HepG2 (cell line): ENCODE measurements around the gene GFRA1. TPM values are rescaled to one million over a fixed set of nuclear protein-coding genes. Genes with fewer than 3 reads are reported as not detected.

Experiments
- ATAC-seq: fragments of 200-7000 bp; cut with Tn5 transposase; 3 replicates; pipeline ENCODE4 v1.9.1; 2020; ENCODE audit warnings: mild to moderate bottlenecking, moderate library complexity
- BruUV-seq: library from RNA; stranded (reverse); fragments of 400-500 nt; replicated peaks from 2 replicates; lab custom pipeline; 2021; lab: Mats Ljungman, UMichigan
- CTCF ChIA-PET: fragments of 300-600 bp; formaldehyde crosslinking; extraction: SDS; loops from one replicate; lab custom pipeline; 2021; ENCODE audit warnings: low total read pairs, inconsistent platforms, low intra/inter-chr PET ratio; lab: Yijun Ruan, JAX
- POLR2A ChIA-PET: fragments of 350-600 bp; sonication (Branson Sonifier 250); formaldehyde crosslinking; loops from one replicate; lab custom pipeline; 2020; ENCODE audit warnings: antibody characterized with exemption, inconsistent platforms; lab: Yijun Ruan, JAX
- DNase-seq: peaks from one replicate; pipeline ENCODE4 v3.0.0-alpha.2; 2015; ENCODE audit warnings: low spot score
- FAIRE-seq: peaks from 3 replicates; lab custom pipeline; 2011; peaks lifted over from hg19 to GRCh38; lab: Jason Lieb, UNC
- H2AFZ ChIP-seq: one replicate; pipeline ENCODE4 v1.6.1; 2011; ENCODE audit warnings: low read length, inconsistent platforms
- H3K27ac ChIP-seq: fragments of 300-600 bp; 3 replicates; pipeline ENCODE4 v1.8.0; 2011; ENCODE audit warnings: mixed run types, mild to moderate bottlenecking, mixed read lengths, low read length, inconsistent platforms; ENCODE audit not compliant: insufficient read depth; ENCODE audit errors: extremely low read length
- H3K27me3 ChIP-seq, 2 experiments: fragments of 200-600 bp in 1 of 2; 2 replicates in 1 of 2; 3 replicates in 1 of 2; pipeline versions ENCODE4 v1.6.0 to v1.8.0; 2011; ENCODE audit warnings: low read length in 2 of 2, mild to moderate bottlenecking in 2 of 2, moderate library complexity in 2 of 2, inconsistent platforms in 1 of 2; ENCODE audit not compliant: insufficient read depth in 2 of 2, control insufficient read depth in 1 of 2
- H3K36me3 ChIP-seq, 2 experiments: fragments of 200-600 bp in 1 of 2; replicated peaks in 1 of 2; 2 replicates in 1 of 2; 3 replicates in 1 of 2; pipeline versions ENCODE4 v1.5.1 to v1.8.0; 2011; ENCODE audit warnings: low read length in 2 of 2, inconsistent platforms in 1 of 2; ENCODE audit not compliant: insufficient read depth in 2 of 2, control insufficient read depth in 1 of 2
- H3K4me1 ChIP-seq: 2 replicates; pipeline ENCODE4 v1.5.1; 2012; ENCODE audit warnings: low read length, inconsistent platforms; ENCODE audit not compliant: insufficient read depth
- H3K4me2 ChIP-seq: 2 replicates; pipeline ENCODE4 v1.6.0; 2011; ENCODE audit warnings: low read depth, low read length, inconsistent platforms
- H3K4me3 ChIP-seq, 3 experiments: fragments of 200-600 bp in 1 of 3; sonication (generic), shearing (Covaris generic) in 1 of 3; replicated peaks in 1 of 3; 2 replicates each; pipeline ENCODE4 v1.5.1; 2011 to 2016; ENCODE audit warnings: low read length in 3 of 3, inconsistent platforms in 2 of 3, low read depth in 2 of 3, mild to moderate bottlenecking in 2 of 3, control low read depth in 1 of 3, mixed read lengths in 1 of 3; ENCODE audit not compliant: insufficient read depth in 1 of 3
- H3K79me2 ChIP-seq: one replicate; pipeline ENCODE4 v1.6.1; 2011; ENCODE audit warnings: low read length, inconsistent platforms; ENCODE audit not compliant: insufficient read depth
- H3K9ac ChIP-seq: 2 replicates; pipeline ENCODE4 v1.6.0; 2011; ENCODE audit warnings: mild to moderate bottlenecking, low read depth, low read length, inconsistent platforms; ENCODE audit not compliant: insufficient read depth
- H3K9me3 ChIP-seq: 2 replicates; pipeline ENCODE4 v1.5.1; 2012; ENCODE audit warnings: mild to moderate bottlenecking, low read length
- H4K20me1 ChIP-seq: 2 replicates; pipeline ENCODE4 v1.6.0; 2011; ENCODE audit warnings: inconsistent platforms, mild to moderate bottlenecking, low read length, moderate library complexity; ENCODE audit not compliant: insufficient read depth
- BCL6 ChIP-seq: IDR thresholded peaks from 2 replicates; pipeline ENCODE4 v1.6.1; 2016; ENCODE audit warnings: missing genetic modification reagents, missing compliant biosample characterization
- FOXJ3 ChIP-seq: sonication (generic); formaldehyde crosslinking; IDR thresholded peaks from 2 replicates; pipeline ENCODE4 v1.4.0; 2020; ENCODE audit warnings: missing genetic modification reagents, mild to moderate bottlenecking, borderline replicate concordance
- HES4 ChIP-seq: sonication (generic); formaldehyde crosslinking; IDR thresholded peaks from 2 replicates; pipeline ENCODE4 v1.9.0; 2021; ENCODE audit warnings: mild to moderate bottlenecking, missing genetic modification reagents, borderline replicate concordance
- HNF4G ChIP-seq, 2 experiments: sonication (generic) in 1 of 2; formaldehyde crosslinking in 1 of 2; IDR thresholded peaks; 2 replicates each; pipeline versions ENCODE4 v1.4.0 to v1.6.1; 2011 to 2020; ENCODE audit warnings: borderline replicate concordance in 2 of 2, low read depth in 2 of 2, mild to moderate bottlenecking in 2 of 2, low read length in 1 of 2, missing genetic modification reagents in 1 of 2, moderate library complexity in 1 of 2
- KDM3A ChIP-seq: IDR thresholded peaks from 2 replicates; pipeline ENCODE4 v1.6.1; 2018; ENCODE audit warnings: low read depth, missing compliant biosample characterization
- POLR2AphosphoS5 ChIP-seq: IDR thresholded peaks from 2 replicates; pipeline ENCODE4 v1.6.1; 2012; ENCODE audit warnings: low read depth, low read length
- SMARCE1 ChIP-seq: fragments of 450-650 bp; IDR thresholded peaks from 2 replicates; pipeline ENCODE4 v1.6.1; 2017; ENCODE audit warnings: borderline replicate concordance
- TOE1 ChIP-seq: sonication (generic); formaldehyde crosslinking; IDR thresholded peaks from 2 replicates; pipeline ENCODE4 v1.4.0; 2020; ENCODE audit warnings: mild to moderate bottlenecking, missing genetic modification reagents
- ZMYM3 ChIP-seq: sonication (generic); formaldehyde crosslinking; IDR thresholded peaks from 2 replicates; pipeline ENCODE4 v1.5.1; 2020; ENCODE audit warnings: mild to moderate bottlenecking, missing genetic modification reagents
- ZNF101 ChIP-seq: sonication (generic); formaldehyde crosslinking; IDR thresholded peaks from 2 replicates; pipeline ENCODE4 v1.4.0; 2020; ENCODE audit warnings: mild to moderate bottlenecking, low read depth, missing genetic modification reagents, borderline replicate concordance
- ZNF121 ChIP-seq: sonication (generic); formaldehyde crosslinking; IDR thresholded peaks from 2 replicates; pipeline ENCODE4 v1.5.0; 2020; ENCODE audit warnings: mild to moderate bottlenecking, missing genetic modification reagents
- ZNF549 ChIP-seq: sonication (generic); formaldehyde crosslinking; IDR thresholded peaks from 2 replicates; pipeline ENCODE4 v1.5.0; 2020; ENCODE audit warnings: missing genetic modification reagents
- ZNF746 ChIP-seq: sonication (generic); formaldehyde crosslinking; IDR thresholded peaks from 2 replicates; pipeline ENCODE4 v1.8.0; 2022; ENCODE audit warnings: mild to moderate bottlenecking, missing genetic modification reagents
- ZNF816 ChIP-seq: sonication (generic); formaldehyde crosslinking; IDR thresholded peaks from 2 replicates; pipeline ENCODE4 v1.8.0; 2022; ENCODE audit warnings: missing genetic modification reagents, mild to moderate bottlenecking, borderline replicate concordance
- ZUFSP ChIP-seq: sonication (generic); formaldehyde crosslinking; IDR thresholded peaks from 2 replicates; pipeline ENCODE4 v1.9.0; 2021; ENCODE audit warnings: missing genetic modification reagents, mild to moderate bottlenecking, borderline replicate concordance
- WGBS: methylation state at CpG from one replicate; pipeline ENCODE4 v1.1.6; 2017; ENCODE audit warnings: low lambda C conversion rate; 5-methylcytosine and 5-hydroxymethylcytosine counted together
- in situ Hi-C: cut with HindIII; loops from 2 replicates; pipeline ENCODE4 v1.10.0; 2017; ENCODE audit warnings: low pct_unique_long_range_greater_than_20kb; ENCODE audit not compliant: extremely low pct_ligation_motif_present
- intact Hi-C: fragments of 100-400 bp; cut with micrococcal nuclease; formaldehyde crosslinking; loops from one replicate; pipeline ENCODE4 v1.10.0; 2022; ENCODE audit not compliant: unreplicated experiment
- polyA plus RNA-seq, 8 experiments: library from polyadenylated mRNA; depleted of rRNA in 3 of 8; stranded (reverse) in 7 of 8; unstranded in 1 of 8; fragments of >200 nt; fragmentation: Illumina TruSeq in 4 of 8; extraction: Trizol in 4 of 8; gene quantifications; 2 replicates each; pipeline versions ENCODE4 v1.2.1 to v1.2.3, GENCODE V29; 2011 to 2016; ENCODE audit warnings: low read depth in 4 of 8, missing spikeins in 1 of 8, mixed read lengths in 1 of 8; ENCODE audit not compliant: insufficient read depth in 1 of 8
- total RNA-seq, 5 experiments: library from RNA; depleted of rRNA; stranded (reverse); fragments of >200 nt; fragmentation: Illumina TruSeq; extraction: Trizol; gene quantifications; 2 replicates each; pipeline ENCODE4 v1.2.3, GENCODE V29; 2016; ENCODE audit warnings: low read depth in 1 of 5
- TF ChIP-seq, protein P1 (sequence below): sonication (generic); formaldehyde crosslinking; IDR thresholded peaks from 2 replicates; pipeline ENCODE4 v1.5.1; 2020; ENCODE audit warnings: mild to moderate bottlenecking, missing genetic modification reagents, moderate library complexity
- TF ChIP-seq, protein P2 (sequence below): sonication (generic); formaldehyde crosslinking; IDR thresholded peaks from 2 replicates; pipeline ENCODE4 v1.9.0; 2022; ENCODE audit warnings: low read depth, missing genetic modification reagents
- TF ChIP-seq, protein P3 (sequence below): sonication (generic); formaldehyde crosslinking; IDR thresholded peaks from 2 replicates; pipeline ENCODE4 v1.4.0; 2020; ENCODE audit warnings: mild to moderate bottlenecking, missing genetic modification reagents, borderline replicate concordance

The GFRA1 gene
- total and polyA plus RNA-seq, 2 of the 13 experiments (the other 11 are each of a cell fraction or from before 2014, with no cell fraction given), result not detected

- TF ChIP-seq HES4 (CRISPR knock-in tag) (no peak), ZNF816 (CRISPR knock-in tag) (no peak), ZNF121 (CRISPR knock-in tag) (no peak), BCL6 (CRISPR knock-in tag) (no peak), ZNF746 (CRISPR knock-in tag) (no peak), TOE1 (CRISPR knock-in tag) (no peak), HNF4G (IDR thresholded peaks at IDR 0.05; ENCODE audit: borderline replicate concordance, low read depth, low read length) (no peak), HNF4G (CRISPR knock-in tag; IDR thresholded peaks at IDR 0.05; ENCODE audit: borderline replicate concordance, low read depth) (no peak), ZNF101 (CRISPR knock-in tag) (no peak), ZMYM3 (CRISPR knock-in tag) (no peak), ZNF549 (no peak), POLR2AphosphoS5 (no peak), SMARCE1 (no peak), KDM3A (no peak), ZUFSP (CRISPR knock-in tag) (no peak), FOXJ3 (CRISPR knock-in tag) (no peak)
- TF ChIP-seq, protein P1, sequence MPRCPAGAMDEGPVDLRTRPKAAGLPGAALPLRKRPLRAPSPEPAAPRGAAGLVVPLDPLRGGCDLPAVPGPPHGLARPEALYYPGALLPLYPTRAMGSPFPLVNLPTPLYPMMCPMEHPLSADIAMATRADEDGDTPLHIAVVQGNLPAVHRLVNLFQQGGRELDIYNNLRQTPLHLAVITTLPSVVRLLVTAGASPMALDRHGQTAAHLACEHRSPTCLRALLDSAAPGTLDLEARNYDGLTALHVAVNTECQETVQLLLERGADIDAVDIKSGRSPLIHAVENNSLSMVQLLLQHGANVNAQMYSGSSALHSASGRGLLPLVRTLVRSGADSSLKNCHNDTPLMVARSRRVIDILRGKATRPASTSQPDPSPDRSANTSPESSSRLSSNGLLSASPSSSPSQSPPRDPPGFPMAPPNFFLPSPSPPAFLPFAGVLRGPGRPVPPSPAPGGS (CRISPR knock-in tag), result no peak
- TF ChIP-seq, protein P2, sequence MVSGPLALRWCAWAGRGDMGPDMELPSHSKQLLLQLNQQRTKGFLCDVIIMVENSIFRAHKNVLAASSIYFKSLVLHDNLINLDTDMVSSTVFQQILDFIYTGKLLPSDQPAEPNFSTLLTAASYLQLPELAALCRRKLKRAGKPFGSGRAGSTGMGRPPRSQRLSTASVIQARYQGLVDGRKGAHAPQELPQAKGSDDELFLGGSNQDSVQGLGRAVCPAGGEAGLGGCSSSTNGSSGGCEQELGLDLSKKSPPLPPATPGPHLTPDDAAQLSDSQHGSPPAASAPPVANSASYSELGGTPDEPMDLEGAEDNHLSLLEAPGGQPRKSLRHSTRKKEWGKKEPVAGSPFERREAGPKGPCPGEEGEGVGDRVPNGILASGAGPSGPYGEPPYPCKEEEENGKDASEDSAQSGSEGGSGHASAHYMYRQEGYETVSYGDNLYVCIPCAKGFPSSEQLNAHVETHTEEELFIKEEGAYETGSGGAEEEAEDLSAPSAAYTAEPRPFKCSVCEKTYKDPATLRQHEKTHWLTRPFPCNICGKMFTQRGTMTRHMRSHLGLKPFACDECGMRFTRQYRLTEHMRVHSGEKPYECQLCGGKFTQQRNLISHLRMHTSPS (CRISPR knock-in tag), result no peak
- TF ChIP-seq, protein P3, sequence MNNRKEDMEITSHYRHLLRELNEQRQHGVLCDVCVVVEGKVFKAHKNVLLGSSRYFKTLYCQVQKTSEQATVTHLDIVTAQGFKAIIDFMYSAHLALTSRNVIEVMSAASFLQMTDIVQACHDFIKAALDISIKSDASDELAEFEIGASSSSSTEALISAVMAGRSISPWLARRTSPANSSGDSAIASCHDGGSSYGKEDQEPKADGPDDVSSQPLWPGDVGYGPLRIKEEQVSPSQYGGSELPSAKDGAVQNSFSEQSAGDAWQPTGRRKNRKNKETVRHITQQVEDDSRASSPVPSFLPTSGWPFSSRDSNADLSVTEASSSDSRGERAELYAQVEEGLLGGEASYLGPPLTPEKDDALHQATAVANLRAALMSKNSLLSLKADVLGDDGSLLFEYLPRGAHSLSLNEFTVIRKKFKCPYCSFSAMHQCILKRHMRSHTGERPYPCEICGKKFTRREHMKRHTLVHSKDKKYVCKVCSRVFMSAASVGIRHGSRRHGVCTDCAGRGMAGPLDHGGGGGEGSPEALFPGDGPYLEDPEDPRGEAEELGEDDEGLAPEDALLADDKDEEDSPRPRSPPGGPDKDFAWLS (CRISPR knock-in tag), result no peak
- intact Hi-C loops, result no loop called here
- no peaks in the 10 kb centered on the region for H3K79me2 ChIP-seq
- CTCF ChIA-PET, result no interaction called here
- POLR2A ChIA-PET, result no interaction called here
- no peaks in the 10 kb centered on the region for H4K20me1 ChIP-seq
- H3K9me3 ChIP-seq, result no peaks in the 10 kb centered on the region
- FAIRE-seq, result no peak
- H3K4me3 ChIP-seq, result no peak overlapping the region
- in situ Hi-C loops, result no loop called here
- H3K27me3 ChIP-seq, result 0 out of 5 replicates have a peak, but pooled peaks cover 0 to 2% of the 10 kb centered on the region in 2 experiments
- 35% methylated on average over 5 of the region's 6 CpGs for WGBS
- no peak overlapping the region for H3K27ac ChIP-seq
- no peak for ATAC-seq
- H3K4me2 ChIP-seq, result no peak overlapping the region
- H2AFZ ChIP-seq, result no peak overlapping the region
- BruUV-seq, result no TSS peak
- H3K4me1 ChIP-seq, result no peaks in the 10 kb centered on the region
- H3K9ac ChIP-seq, result no peak overlapping the region
- H3K36me3 ChIP-seq, result no peaks in the 10 kb centered on the region
- DNase-seq, result no peak
Measured at GRCh38 chr10:116088985-116089384, 184.0 kb downstream of the GFRA1 start.
